OCI-LY7 (cell line): ENCODE results near the gene KIF3C.

Experiments
- EZH2phosphoT487 ChIP-seq: fragments of 200-600 bp; sonication (generic); IDR thresholded peaks from 2 replicates; pipeline ENCODE4 v1.6.1; 2018; ENCODE audit warnings: low read depth, borderline replicate concordance, mild to moderate bottlenecking, mixed run types, antibody characterized with exemption, low read length, moderate library complexity, mixed read lengths
- TF ChIP-seq, protein P1 (sequence below): fragments of 200-600 bp; sonication (generic); conservative IDR thresholded peaks from 2 replicates; pipeline ENCODE4 v1.5.1; 2014; ENCODE audit warnings: mild to moderate bottlenecking, antibody characterized with exemption, low read length, moderate library complexity, mixed read lengths

DNA sequence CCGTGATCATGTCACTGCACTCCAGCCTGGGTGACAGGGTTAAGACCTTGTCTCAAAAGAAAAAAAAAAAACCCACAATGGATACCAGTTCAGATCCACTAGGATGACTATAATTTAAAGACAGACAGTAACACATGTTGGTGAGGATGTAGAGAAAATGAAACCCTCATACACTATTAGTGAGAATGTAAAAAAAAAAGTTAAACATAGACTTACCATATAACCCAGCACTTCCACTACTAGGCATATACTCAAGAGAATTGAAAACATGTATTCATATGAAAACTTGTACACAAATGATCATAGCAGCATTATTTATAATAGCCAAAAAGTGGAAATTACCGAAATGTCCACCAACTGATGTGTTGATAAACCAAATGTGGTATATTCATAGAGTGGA, 48.7 kb downstream of the KIF3C start:
- TF ChIP-seq, protein P1, sequence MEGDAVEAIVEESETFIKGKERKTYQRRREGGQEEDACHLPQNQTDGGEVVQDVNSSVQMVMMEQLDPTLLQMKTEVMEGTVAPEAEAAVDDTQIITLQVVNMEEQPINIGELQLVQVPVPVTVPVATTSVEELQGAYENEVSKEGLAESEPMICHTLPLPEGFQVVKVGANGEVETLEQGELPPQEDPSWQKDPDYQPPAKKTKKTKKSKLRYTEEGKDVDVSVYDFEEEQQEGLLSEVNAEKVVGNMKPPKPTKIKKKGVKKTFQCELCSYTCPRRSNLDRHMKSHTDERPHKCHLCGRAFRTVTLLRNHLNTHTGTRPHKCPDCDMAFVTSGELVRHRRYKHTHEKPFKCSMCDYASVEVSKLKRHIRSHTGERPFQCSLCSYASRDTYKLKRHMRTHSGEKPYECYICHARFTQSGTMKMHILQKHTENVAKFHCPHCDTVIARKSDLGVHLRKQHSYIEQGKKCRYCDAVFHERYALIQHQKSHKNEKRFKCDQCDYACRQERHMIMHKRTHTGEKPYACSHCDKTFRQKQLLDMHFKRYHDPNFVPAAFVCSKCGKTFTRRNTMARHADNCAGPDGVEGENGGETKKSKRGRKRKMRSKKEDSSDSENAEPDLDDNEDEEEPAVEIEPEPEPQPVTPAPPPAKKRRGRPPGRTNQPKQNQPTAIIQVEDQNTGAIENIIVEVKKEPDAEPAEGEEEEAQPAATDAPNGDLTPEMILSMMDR: no peak
- TF ChIP-seq EZH2phosphoT487: no peak
